Liver (tissue), 9 donors: ENCODE data around the gene PLLP. TPM values are rescaled to one million over a fixed set of nuclear protein-coding genes. Genes with fewer than 3 reads are reported as not detected.

Source experiments
- DNase-seq: peaks from one replicate; pipeline ENCODE4 v3.0.0-alpha.2; 2017; ENCODE audit warnings: low spot score
- H3K27ac ChIP-seq, 2 donors: one replicate each; pipeline ENCODE4 v1.7.0; 2013; ENCODE audit warnings: inconsistent platforms in 2 of 2, low read length in 2 of 2, control low read depth in 1 of 2, low read depth in 1 of 2, mild to moderate bottlenecking in 1 of 2
- H3K27me3 ChIP-seq, 4 donors: one replicate each; pipeline versions ENCODE4 v1.6.1 to v1.7.0; 2013; ENCODE audit warnings: low read length in 3 of 4, inconsistent platforms in 1 of 4, mild to moderate bottlenecking in 1 of 4, moderate library complexity in 1 of 4; ENCODE audit not compliant: control insufficient read depth in 4 of 4, insufficient read depth in 4 of 4
- H3K36me3 ChIP-seq, 4 donors: one replicate each; pipeline versions ENCODE4 v1.6.1 to v1.7.0; 2013; ENCODE audit warnings: low read length in 3 of 4, mild to moderate bottlenecking in 3 of 4, low read depth in 1 of 4, moderate library complexity in 1 of 4; ENCODE audit not compliant: control insufficient read depth in 4 of 4, insufficient read depth in 3 of 4
- H3K4me1 ChIP-seq, 4 donors: one replicate each; pipeline versions ENCODE4 v1.6.1 to v1.7.0; 2013; ENCODE audit warnings: low read length in 3 of 4, mild to moderate bottlenecking in 3 of 4, moderate library complexity in 1 of 4; ENCODE audit not compliant: control insufficient read depth in 4 of 4, insufficient read depth in 4 of 4
- H3K4me3 ChIP-seq, 3 donors: one replicate each; pipeline versions ENCODE4 v1.6.1 to v1.7.0; 2013; ENCODE audit warnings: low read length in 3 of 3, control low read depth in 1 of 3, low read depth in 1 of 3, mild to moderate bottlenecking in 1 of 3
- H3K9ac ChIP-seq, 2 donors: one replicate each; pipeline ENCODE4 v1.7.0; 2013; ENCODE audit warnings: low read length in 2 of 2, mild to moderate bottlenecking in 2 of 2, moderate library complexity in 2 of 2, control low read depth in 1 of 2, low read depth in 1 of 2
- H3K9me3 ChIP-seq, 4 donors: one replicate each; pipeline versions ENCODE4 v1.6.1 to v1.7.0; 2013; ENCODE audit warnings: low read length in 3 of 4; ENCODE audit not compliant: control insufficient read depth in 4 of 4
- CTCF ChIP-seq: fragments of 150-350 bp; IDR thresholded peaks from 2 replicates; pipeline ENCODE4 v1.5.1; 2017; ENCODE audit warnings: improper control_type of control experiment, low read depth, low read length; ENCODE audit not compliant: missing input control
- FOXA2 ChIP-seq: IDR thresholded peaks from 2 replicates; pipeline ENCODE4 v1.6.1; 2016; ENCODE audit warnings: antibody characterized with exemption
- GABPA ChIP-seq, 2 donors: IDR thresholded peaks in 1 of 2; conservative IDR thresholded peaks in 1 of 2; 2 replicates each; pipeline ENCODE4 v1.6.1; 2016; ENCODE audit warnings: antibody characterized with exemption in 2 of 2, mild to moderate bottlenecking in 1 of 2, moderate library complexity in 1 of 2
- HNF4A ChIP-seq, 2 donors: conservative IDR thresholded peaks; 2 replicates each; pipeline ENCODE4 v1.6.1; 2016; ENCODE audit warnings: antibody characterized with exemption in 2 of 2, mild to moderate bottlenecking in 2 of 2
- HNF4G ChIP-seq: IDR thresholded peaks from 2 replicates; pipeline ENCODE4 v1.6.1; 2016; ENCODE audit warnings: antibody characterized with exemption
- JUND ChIP-seq, 2 donors: IDR thresholded peaks; 2 replicates each; pipeline ENCODE4 v1.6.1; 2016; ENCODE audit warnings: antibody characterized with exemption in 2 of 2
- MAX ChIP-seq: IDR thresholded peaks from 2 replicates; pipeline ENCODE4 v1.6.1; 2016; ENCODE audit warnings: antibody characterized with exemption
- NR2F2 ChIP-seq: IDR thresholded peaks from 2 replicates; pipeline ENCODE4 v1.6.1; 2016; ENCODE audit warnings: antibody characterized with exemption
- RXRA ChIP-seq, 2 donors: IDR thresholded peaks; 2 replicates each; pipeline ENCODE4 v1.6.1; 2017 to 2018; ENCODE audit warnings: antibody characterized with exemption in 2 of 2, mild to moderate bottlenecking in 1 of 2
- SP1 ChIP-seq: IDR thresholded peaks from 2 replicates; pipeline ENCODE4 v1.6.1; 2018; ENCODE audit warnings: antibody characterized with exemption, mild to moderate bottlenecking
- TAF1 ChIP-seq: conservative IDR thresholded peaks from 2 replicates; pipeline ENCODE4 v1.6.1; 2016; ENCODE audit warnings: antibody characterized with exemption, mild to moderate bottlenecking
- YY1 ChIP-seq: IDR thresholded peaks from 2 replicates; pipeline ENCODE4 v1.6.1; 2016; ENCODE audit warnings: antibody characterized with exemption, mild to moderate bottlenecking
- WGBS: extraction: QIAGEN DNeasy Blood & Tissue Kit; methylation state at CpG from one replicate; pipeline ENCODE4 v1.1.7; 2013; 5-methylcytosine and 5-hydroxymethylcytosine counted together
- polyA plus RNA-seq, 2 donors: library from polyadenylated mRNA; stranded (reverse) in 1 of 2; unstranded in 1 of 2; fragments of 200-250 nt in 1 of 2; fragments of >200 nt in 1 of 2; fragmentation: Nextera tagmentation in 1 of 2; extraction: Ambion mirVana in 1 of 2; gene quantifications; one replicate each; pipeline versions ENCODE4 v1.2.1 to v1.2.3, GENCODE V29; 2013 to 2015
- total RNA-seq, 2 donors: library from RNA; depleted of rRNA; stranded (reverse); fragments of >200 nt; gene quantifications; one replicate each; pipeline ENCODE4 v1.2.3, GENCODE V29; 2014
- TF ChIP-seq, protein P1 (sequence below): IDR thresholded peaks from 2 replicates; pipeline ENCODE4 v1.6.1; 2016; ENCODE audit warnings: antibody characterized with exemption
- TF ChIP-seq, protein P2 (sequence below): IDR thresholded peaks from 2 replicates; pipeline ENCODE4 v1.6.1; 2016; ENCODE audit warnings: antibody characterized with exemption, mild to moderate bottlenecking
- donor health status: healthy.
- donor health status: healthy.
- donor health status: healthy.
- donor health status: healthy.
- donor health status: healthy.

The PLLP gene
- total and polyA plus RNA-seq, 4 donors, result 1.4 to 5.2 (median 2.7) TPM

- no peak overlapping the region for H3K9ac ChIP-seq
- TF ChIP-seq YY1, result no peak
- no peak for TF ChIP-seq RXRA (IDR thresholded peaks at IDR 0.05)
- TF ChIP-seq, protein P1, sequence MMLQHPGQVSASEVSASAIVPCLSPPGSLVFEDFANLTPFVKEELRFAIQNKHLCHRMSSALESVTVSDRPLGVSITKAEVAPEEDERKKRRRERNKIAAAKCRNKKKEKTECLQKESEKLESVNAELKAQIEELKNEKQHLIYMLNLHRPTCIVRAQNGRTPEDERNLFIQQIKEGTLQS, result no peak
- no peak for TF ChIP-seq NR2F2
- no peak for TF ChIP-seq FOXA2
- no peak for TF ChIP-seq HNF4G
- no peak for TF ChIP-seq CTCF
- H3K27ac ChIP-seq, result no peak overlapping the region
- H3K9me3 ChIP-seq, result no peaks in the 10 kb centered on the region
- DNase-seq, result no peak
- WGBS, result 76% methylated on average over 14 of the region's 14 CpGs
- H3K36me3 ChIP-seq, result no peaks in the 10 kb centered on the region
- peaks cover 0 to 4% (median 3%) of the 10 kb centered on the region in 4 donors for H3K4me1 ChIP-seq
- no peak overlapping the region for H3K4me3 ChIP-seq
- H3K27me3 ChIP-seq, result no peaks in the 10 kb centered on the region
Observed at GRCh38 chr16:57289391-57290257, 5.2 kb upstream of the PLLP start.

DNA sequence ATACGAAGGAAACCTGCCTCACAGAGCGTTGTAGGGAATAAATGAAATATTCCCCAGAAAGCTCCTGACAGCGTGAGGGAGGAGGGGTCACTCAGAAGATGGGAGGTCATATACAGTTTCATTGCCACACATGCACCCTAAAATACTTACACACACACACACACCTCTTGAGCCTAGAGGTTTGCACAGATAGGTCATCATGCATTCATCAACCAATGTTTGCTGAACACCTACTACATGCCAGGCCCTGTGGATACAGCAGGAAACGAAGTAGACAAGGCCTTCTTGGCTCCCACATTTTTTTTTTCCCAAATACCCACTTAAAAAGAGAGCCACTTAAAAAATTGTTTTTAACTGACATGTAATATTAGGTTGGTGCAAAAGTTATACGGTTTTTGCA, 907 bp upstream of the PLLP start:
- Histone ChIP-seq H3K36me3 (no peaks in the 10 kb centered on the region), H3K27ac (no peak overlapping the region), H3K4me3 (no peak overlapping the region), H3K27me3 (no peaks in the 10 kb centered on the region), H3K4me1 (peaks cover 6 to 23% (median 11%) of the 10 kb centered on the region in 4 donors), H3K9me3 (no peaks in the 10 kb centered on the region), H3K9ac (no peak overlapping the region)
- 84% methylated on average over 5 of the region's 5 CpGs for WGBS
- DNase-seq, result no peak
- TF ChIP-seq, protein P1, result no peak
- TF ChIP-seq GABPA (IDR thresholded peaks at IDR 0.05 in 1 of 2, conservative IDR thresholded peaks at IDR 0.05 in 1 of 2), result no peak
- no peak for TF ChIP-seq YY1
- no peak for TF ChIP-seq HNF4G

- Histone ChIP-seq H3K27me3 (no peaks in the 10 kb centered on the region), H3K9me3 (no peaks in the 10 kb centered on the region), H3K9ac (no peak overlapping the region), H3K4me3 (peak overlapping the region; percentile 27 to 63 (median 32)), H3K4me1 (peaks cover 10 to 27% (median 14%) of the 10 kb centered on the region in 4 donors), H3K27ac (no peak overlapping the region), H3K36me3 (no peaks in the 10 kb centered on the region)
- no peak for DNase-seq
- WGBS, result 28% methylated on average over 22 of the region's 22 CpGs
- TF ChIP-seq HNF4G (no peak), GABPA (IDR thresholded peaks at IDR 0.05 in 1 of 2, conservative IDR thresholded peaks at IDR 0.05 in 1 of 2) (no peak), JUND (IDR thresholded peaks at IDR 0.05) (no peak), MAX (no peak), FOXA2 (no peak), SP1 (no peak), CTCF (no peak), RXRA (IDR thresholded peaks at IDR 0.05) (no peak), HNF4A (conservative IDR thresholded peaks at IDR 0.05) (no peak), NR2F2 (no peak), TAF1 (no peak)
- TF ChIP-seq, protein P2, sequence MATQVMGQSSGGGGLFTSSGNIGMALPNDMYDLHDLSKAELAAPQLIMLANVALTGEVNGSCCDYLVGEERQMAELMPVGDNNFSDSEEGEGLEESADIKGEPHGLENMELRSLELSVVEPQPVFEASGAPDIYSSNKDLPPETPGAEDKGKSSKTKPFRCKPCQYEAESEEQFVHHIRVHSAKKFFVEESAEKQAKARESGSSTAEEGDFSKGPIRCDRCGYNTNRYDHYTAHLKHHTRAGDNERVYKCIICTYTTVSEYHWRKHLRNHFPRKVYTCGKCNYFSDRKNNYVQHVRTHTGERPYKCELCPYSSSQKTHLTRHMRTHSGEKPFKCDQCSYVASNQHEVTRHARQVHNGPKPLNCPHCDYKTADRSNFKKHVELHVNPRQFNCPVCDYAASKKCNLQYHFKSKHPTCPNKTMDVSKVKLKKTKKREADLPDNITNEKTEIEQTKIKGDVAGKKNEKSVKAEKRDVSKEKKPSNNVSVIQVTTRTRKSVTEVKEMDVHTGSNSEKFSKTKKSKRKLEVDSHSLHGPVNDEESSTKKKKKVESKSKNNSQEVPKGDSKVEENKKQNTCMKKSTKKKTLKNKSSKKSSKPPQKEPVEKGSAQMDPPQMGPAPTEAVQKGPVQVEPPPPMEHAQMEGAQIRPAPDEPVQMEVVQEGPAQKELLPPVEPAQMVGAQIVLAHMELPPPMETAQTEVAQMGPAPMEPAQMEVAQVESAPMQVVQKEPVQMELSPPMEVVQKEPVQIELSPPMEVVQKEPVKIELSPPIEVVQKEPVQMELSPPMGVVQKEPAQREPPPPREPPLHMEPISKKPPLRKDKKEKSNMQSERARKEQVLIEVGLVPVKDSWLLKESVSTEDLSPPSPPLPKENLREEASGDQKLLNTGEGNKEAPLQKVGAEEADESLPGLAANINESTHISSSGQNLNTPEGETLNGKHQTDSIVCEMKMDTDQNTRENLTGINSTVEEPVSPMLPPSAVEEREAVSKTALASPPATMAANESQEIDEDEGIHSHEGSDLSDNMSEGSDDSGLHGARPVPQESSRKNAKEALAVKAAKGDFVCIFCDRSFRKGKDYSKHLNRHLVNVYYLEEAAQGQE, result no peak
- TF ChIP-seq, protein P1, result no peak
Observed at GRCh38 chr16:57284952-57285363, 486 bp upstream of the PLLP start.
